Skeletal muscle cell (primary cell): ENCODE results near the gene BROX.
A peak's percentile ranks its signal among the peaks of the same experiment; 100 is the strongest.
"Not testable (repeated sequence)": the region's sequence is repeated elsewhere in the genome, so short reads cannot be mapped to it uniquely, and the experiment has no call there.

Experiments used
- DNase-seq: peaks from one replicate; pipeline ENCODE4 v3.0.0-alpha.2; 2010; ENCODE audit warnings: low read depth
- H3K4me3 ChIP-seq: 2 replicates; pipeline ENCODE4 v1.5.1; 2011; ENCODE audit warnings: low read depth, mild to moderate bottlenecking, control low read depth, low read length, moderate library complexity

The BROX gene, protein sequence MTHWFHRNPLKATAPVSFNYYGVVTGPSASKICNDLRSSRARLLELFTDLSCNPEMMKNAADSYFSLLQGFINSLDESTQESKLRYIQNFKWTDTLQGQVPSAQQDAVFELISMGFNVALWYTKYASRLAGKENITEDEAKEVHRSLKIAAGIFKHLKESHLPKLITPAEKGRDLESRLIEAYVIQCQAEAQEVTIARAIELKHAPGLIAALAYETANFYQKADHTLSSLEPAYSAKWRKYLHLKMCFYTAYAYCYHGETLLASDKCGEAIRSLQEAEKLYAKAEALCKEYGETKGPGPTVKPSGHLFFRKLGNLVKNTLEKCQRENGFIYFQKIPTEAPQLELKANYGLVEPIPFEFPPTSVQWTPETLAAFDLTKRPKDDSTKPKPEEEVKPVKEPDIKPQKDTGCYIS

DNA sequence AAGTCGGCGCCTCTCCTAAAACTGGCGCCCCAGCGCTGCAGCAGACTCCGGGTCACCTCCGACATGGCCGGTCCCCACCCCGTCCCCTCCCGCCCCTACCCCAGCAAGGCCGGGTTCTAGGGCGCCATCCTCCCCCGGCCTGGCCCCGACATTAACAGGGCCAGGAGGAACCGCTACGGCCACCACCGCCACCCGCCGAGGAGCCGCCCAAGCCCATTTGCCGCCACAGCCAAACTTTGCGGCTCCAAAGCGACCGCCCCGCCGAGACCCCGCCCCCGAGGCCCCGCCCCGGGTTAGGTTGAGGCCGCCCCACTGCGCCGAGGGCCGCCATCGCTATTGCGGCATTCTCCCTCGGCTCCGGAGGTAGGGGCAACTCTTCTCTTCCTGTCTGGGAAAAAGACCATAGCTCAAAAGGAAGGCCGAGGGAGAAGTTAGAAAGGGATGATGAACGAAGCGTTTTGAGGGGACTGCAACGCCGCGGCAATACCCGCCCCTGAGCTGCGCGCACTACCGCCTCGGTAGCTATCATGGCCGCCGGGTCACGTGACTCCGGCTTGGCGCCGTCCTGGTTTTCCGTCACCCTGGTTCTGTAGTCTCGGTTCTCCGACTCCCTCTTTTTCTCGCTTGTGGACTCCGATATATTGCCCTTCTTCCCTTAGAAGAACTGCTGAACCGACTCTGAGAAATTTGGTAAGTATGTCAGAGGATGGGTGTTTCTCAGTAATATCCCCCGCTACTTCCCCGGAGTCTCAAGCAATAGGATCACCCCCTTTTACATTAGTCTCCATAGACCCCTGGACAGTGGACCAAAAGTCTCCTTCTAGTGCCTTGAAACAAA lies at the start of gene BROX, which contains the start of gene AIDA:
TSS of gene BROX (plus strand) at position 312 of the 838 bp plus-strand sequence. CDS start 3,136 bp downstream, outside the sequence.
TSS of gene AIDA (minus strand) at position 239 of the 838 bp plus-strand sequence. CDS start at position 65, 174 bp downstream.
- DNase-seq: peak; percentile 39
- H3K4me3 ChIP-seq: peak within 1 kb of the TSS; percentile 99

DNA sequence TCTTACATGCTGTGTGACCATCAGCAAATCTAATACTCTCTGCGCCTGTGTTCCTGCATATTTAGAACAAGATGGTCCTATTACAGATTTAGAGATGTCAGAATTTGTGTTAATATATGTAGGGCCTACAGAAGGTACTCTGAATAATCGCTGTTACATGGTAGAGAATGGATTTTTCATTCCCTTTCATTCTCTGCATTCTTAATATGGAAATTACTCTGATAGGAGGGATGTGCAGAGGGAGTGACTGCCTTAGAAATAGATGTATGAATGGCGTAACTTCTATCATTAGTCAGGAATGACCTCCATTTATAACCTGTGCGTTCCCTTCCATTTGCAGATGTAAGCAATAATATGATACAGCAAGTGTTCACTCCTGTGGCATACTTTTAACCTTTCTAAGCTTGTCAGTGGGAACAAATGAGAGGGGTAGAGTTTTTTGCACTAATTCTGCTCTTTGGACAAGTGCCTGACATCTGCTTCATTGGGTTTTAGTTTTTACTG lies 48.9 kb upstream of the BROX start:
- no peak for DNase-seq

DNA sequence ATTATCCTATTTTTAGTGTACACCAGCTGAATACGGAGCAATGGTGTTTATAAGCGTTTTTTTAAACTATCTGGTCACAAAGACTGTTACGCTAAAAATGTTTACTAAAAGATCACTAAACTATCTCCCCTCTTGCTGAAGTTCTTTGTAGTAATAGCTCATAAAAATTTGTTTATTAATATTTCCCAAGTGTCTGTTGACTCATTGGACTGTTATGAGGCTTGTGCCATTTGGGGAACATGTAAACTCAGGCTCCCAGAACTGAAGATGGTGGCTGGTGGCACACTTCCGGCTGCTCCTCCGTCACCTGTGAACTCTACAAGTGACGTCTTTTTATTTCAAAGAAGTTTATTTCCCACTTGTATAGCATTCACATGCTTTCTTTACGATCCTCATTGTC lies 46.4 kb upstream of the BROX start:
- DNase-seq: no peak
- H3K4me3 ChIP-seq: no peak overlapping the region

More for the DNA sequence above, 48.9 kb upstream of the BROX start:
- H3K4me3 ChIP-seq: no peak overlapping the region

DNA sequence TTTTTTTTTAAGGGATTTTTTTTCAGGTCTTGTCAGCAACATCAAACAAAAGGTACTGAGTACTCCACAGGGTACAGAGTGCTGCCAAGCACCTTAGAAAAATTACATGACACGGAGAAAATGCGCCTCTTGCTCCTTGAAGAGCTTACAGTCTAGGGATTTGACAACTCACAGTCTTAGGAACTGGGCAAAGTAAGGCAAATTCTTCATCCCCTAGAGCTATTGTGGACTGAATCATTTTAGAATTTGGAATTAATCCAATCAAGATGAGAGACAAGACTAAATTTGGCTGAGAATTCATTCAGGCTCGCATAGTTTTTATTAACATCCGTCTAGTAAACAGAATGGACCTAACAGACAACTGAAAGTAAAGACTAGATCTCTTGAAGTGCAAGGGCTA lies 44.2 kb upstream of the BROX start:
- DNase-seq: not testable (repeated sequence)

GRCh38 chr1:222669107-222669506 lies 43.3 kb upstream of the BROX start:
- H3K4me3 ChIP-seq, DNase-seq: not testable (repeated sequence)

More for the DNA sequence above, 44.2 kb upstream of the BROX start:
- not testable (repeated sequence) for H3K4me3 ChIP-seq

DNA sequence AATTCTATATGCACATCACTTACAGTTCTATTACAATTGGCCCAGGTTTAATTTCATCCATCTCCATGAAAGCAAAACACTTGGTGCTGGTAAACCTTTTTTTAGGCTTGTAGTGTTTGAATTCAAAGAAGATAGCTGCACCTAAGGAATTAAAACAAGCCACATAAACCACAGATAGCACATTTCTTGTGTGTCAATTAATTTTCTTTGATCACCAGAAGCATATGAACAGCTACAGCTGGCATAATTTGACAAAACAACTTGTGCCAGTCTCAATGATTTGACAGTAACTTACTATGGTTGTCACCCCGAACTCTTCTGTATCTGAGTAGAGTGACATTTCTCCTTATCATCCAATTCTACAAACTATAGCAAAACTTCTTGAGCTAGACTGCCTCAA lies 42.3 kb upstream of the BROX start:
- H3K4me3 ChIP-seq: no peak overlapping the region
- no peak for DNase-seq

DNA sequence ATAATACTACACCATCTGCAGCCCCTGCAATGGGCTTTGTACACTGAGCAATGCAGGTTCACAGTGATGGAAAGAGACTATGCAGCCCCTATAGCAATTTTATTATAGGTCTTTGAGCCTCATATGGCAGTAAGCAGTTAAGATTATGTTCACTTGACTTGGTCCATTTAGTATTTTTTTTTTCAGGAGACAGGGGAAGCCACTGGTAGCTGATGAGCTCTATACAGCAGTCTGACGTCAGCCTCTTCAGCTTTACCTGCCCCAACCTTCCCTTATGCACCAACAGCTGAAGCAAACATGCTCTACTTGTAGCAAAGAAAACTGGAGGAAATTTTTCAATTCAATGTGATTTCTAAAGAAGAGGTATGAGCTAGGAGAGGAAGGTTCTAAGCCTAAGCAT lies 32.3 kb upstream of the BROX start:
- DNase-seq: no peak
- H3K4me3 ChIP-seq: no peak overlapping the region

- no peak for DNase-seq
- no peak overlapping the region for H3K4me3 ChIP-seq
These were observed 21.3 kb upstream of the BROX start for GRCh38 chr1:222691016-222691415.

DNA sequence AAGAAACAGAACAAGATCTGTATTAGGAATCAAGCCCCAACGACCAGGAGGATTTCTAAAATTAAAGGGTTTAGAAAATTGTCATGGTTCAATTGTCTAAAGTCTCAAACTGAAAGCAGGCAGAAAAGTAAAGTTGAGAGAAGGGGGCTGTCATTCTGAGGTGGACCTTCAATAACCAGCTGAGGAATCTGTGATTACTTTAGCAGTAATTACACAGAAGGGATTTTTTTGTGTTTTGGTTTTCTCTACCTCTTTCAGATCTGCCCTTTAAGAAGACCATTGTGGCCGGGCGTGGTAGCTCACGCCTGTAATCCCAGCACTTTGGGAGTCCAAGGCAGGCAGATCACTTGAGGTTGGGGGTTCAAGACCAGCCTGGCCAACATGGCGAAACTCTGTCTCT lies 17.4 kb upstream of the BROX start:
- DNase-seq: no peak

DNA sequence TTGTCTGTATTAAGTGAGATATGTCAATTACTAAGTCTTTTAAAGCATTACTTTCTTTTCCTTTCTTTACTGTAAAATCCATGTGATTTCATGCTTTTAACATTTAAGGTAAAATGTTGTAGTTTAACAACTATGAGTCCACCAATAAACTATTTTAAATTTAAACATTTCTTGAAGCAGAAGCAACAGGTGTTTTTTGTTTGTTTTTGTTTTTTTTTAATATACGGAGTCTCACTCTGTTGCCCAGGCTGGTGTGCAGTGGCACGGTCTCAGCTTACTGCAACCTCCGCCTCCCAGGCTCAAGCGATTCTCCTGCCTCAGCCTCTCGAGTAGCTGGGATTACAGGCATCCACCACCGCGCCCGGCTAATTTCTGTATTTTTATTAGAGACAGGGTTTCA lies 15.6 kb upstream of the BROX start:
- no peak overlapping the region for H3K4me3 ChIP-seq
- DNase-seq: no peak

More for the DNA sequence above, 17.4 kb upstream of the BROX start:
- no peak overlapping the region for H3K4me3 ChIP-seq

DNA sequence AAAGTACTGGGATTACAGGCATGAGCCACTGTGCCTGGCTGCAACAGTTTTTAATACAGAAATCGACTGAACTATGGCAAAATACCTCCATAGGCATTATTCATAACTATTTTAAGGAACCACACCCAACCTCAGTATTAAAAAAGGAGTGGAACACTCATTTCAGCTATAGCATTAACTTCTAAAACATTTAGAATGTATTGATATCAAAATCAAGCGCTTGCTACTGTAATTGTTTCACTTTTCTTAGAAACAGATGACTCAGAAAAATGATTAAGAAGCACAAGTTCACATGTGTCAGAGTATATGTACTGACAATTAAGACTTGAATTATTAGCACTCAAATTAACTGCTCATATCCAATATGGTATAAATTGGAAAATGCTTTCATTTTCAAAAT lies 15.2 kb upstream of the BROX start:
- H3K4me3 ChIP-seq: no peak overlapping the region
- DNase-seq: no peak

DNA sequence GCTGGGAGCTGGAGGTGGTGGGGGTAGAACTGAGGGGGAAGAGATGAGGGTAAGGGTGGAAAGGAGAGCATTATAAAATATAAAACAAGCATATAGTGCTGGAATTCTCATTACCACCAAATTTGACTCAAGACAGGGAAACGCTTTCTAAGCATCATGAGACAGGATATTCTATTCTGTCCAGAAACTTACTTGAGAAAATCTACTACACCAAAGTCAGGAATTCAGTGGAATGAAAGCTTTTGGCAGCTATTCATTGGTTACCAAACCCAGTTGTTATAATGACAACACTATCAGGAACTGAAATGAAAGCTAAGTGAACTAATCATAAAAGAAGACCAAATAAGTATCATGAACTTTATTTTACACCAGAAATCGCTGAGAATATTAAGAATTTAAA lies 14.5 kb upstream of the BROX start:
- no peak overlapping the region for H3K4me3 ChIP-seq
- DNase-seq: no peak

DNA sequence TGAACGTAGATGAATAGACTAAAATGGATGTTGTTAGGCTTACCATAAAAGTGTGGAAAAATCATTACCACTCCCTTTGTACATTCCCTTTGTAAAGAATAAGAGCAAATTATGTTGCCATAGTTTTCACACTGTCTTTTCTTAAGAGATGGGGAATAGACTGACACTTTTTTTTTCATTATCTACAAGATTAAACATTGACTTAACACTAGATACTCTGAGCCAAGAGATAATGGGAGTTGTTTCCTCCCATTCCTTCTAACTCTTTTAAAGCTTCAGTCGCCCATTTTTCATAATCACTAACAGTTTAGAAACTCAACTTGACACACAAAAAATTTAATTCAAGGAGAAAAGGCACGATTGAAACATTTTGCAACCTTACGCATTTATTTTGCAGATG lies 10.2 kb upstream of the BROX start:
- H3K4me3 ChIP-seq: no peak overlapping the region
- no peak for DNase-seq

DNA sequence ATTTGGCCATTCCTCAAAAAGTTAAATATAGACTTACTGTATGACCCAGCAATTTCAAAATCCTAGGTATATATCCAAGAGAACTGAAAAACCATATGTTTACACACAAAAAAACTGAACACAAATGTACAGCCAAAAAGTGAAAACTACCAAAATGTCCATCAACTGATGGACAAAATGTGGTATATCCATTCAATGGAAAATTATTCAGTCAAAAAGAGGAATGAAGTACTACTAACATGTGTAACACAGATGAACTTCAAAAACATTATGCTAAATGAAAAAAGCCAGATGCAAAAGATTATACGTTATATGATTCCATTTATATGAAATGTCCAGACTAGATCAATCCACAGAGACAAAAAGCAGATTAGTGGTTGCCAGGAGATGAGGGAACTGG lies 8.1 kb upstream of the BROX start:
- no peak for DNase-seq
- H3K4me3 ChIP-seq: no peak overlapping the region

GRCh38 chr1:222706815-222707214 lies 5.5 kb upstream of the BROX start:
- DNase-seq: no peak
- H3K4me3 ChIP-seq: no peak overlapping the region

DNA sequence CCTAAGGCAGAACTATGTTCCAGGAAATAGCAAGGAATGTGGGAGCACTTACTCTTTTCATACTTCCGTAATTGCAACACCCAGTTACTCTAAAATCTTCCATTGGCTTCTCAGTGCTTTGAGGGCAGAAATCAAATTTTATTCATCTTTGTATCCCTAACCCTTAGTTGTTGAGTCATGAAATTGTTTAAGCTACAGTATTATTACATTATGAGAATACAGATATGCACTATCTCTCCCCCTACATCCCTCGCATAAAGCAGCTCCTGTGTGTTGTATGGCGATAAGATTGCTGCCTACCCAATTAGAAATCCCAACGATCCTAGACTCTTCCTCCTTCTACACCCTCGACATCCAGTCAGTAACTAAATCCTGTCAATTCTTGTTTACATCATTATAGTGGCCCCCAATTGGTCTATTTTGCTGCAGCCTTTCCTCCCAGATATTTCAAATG lies 2.6 kb upstream of the BROX start:
- no peak for DNase-seq
- H3K4me3 ChIP-seq: no peak overlapping the region

DNA sequence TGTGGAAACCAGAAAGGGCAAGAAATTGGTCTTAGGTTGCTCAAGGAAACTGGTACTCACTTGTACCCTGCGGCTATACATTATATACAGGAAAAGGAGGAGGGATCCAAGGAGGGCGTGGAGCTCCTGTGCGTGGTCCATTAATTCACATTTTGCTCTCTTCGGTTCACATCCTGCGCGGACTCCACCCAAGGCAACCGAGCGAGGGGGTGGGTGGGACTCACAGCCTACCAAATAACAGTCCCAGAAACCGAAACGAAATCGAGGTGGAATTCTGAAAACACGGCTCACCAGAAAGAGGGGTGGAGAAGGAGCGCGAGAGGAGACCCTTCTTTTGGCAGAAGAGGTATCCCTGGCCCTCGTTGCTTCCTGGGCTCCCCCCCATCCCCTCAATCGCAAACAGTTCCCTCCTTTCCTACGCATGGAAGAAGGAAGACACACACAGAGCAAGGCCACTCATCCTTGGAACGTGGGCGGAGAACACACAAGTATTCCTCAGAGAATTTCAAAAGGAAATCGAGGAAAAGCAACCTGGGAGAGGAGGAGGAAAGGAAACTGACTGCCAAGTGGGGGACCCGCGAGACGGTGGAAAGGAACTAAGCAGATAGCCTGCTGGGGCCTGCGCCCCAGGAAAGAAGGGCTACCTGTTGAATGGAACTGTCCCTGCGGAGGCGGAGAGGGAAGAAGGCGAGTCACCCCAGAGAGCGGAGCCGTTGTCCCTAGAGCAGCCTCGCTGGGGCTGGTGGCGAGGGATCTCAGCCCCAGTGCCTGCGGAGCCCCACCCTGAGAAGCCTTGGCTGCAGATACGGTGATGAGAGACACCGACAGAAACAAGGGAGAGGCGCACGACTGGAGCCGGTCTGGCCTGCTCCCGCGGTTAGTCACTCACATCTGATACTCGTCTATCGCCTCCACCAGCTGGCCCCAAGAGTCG lies 778 bp upstream of the BROX start:
- H3K4me3 ChIP-seq: peak overlapping the region; percentile 99
- DNase-seq: peak; percentile 30

DNA sequence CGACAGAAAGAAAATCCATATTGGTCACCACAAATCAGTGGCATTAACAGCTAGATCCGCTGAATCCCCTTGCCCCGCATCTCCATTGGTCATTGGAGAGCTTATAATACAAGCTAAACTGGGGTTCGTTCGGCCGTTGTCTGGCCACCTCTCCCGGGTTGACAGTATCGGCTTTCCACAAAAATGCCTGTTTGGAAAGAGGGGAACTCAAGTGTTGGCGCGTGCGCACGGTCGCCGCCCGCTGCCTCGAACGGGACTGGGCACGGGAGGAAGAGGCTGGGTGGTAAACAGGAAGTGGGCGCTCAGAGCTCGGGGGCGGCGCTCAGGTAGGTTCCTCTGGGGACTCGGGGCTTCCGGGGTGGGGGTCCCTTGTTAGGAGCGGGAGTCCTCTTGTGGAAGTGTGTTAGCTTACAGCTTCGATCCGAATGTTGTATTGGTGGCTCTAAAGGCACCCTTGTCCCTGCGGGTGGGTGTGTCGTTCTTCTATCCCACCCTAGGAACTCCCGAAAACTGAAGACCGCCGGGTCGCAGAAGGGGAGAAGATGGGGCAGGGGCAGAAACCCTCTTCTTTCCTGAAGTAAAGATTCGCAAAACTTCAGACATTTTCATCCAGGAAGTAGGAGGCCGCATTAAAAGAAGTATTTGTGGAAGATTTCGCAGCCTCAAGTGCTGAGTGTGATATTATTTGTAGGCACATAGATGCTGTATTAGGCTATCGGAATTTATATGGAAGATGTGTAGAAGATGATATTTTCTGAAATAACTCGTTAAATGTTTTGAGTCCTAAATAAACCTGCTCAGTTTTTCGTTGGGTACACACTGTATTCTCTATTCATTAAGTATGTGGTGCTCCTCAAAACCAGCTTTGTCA lies 962 bp downstream of the BROX start:
- peak overlapping the region; percentile 99 for H3K4me3 ChIP-seq
- peak; percentile 87 for DNase-seq
